Activated CD8-positive, alpha-beta memory T cell treated with anti-CD3 and anti-CD28 coated beads, Interleukin-2, amount 50 U/mL, for 1 hour (primary cell): ENCODE data around the gene SLX9.
"Not testable (repeated sequence)": the region's sequence is repeated elsewhere in the genome, so short reads cannot be mapped to it uniquely, and the experiment has no call there.

Experiments
- DNase-seq: peaks from one replicate; pipeline ENCODE4 v3.0.0-alpha.2; 2020; ENCODE audit errors: extremely low read depth

SLX9 gene

GRCh38 chr21:44916965-44917364 is 22.9 kb upstream of the SLX9 start:
- no peak for DNase-seq

- no peak for DNase-seq
Measured at GRCh38 chr21:44917446-44918106, 22.3 kb upstream of the SLX9 start.

- DNase-seq = no peak
Measured at GRCh38 chr21:44918107-44918470, 21.7 kb upstream of the SLX9 start.

DNA sequence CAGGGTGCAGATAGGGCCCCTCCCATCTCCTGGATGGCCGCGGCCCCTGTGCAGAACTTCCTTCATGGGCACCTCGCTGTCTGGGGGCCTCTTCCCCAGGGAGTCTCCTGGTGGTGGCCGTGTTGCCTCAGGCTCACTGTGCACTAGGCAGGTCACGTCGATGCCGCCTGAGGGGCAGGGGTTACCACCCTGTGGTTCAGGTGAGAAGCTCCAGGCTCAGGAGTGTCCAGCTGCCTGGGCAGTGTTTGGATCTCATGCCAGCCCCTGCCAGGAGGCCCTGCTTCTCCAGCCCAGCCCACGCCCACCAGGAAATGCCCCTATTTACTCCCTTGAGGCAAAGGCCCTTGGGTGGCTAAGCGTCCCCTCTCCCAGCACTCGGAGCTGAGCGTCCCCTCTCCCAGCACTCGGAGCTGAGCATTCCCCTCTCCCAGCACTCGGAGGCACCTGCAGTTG is 21.2 kb upstream of the SLX9 start:
- no peak for DNase-seq

DNA sequence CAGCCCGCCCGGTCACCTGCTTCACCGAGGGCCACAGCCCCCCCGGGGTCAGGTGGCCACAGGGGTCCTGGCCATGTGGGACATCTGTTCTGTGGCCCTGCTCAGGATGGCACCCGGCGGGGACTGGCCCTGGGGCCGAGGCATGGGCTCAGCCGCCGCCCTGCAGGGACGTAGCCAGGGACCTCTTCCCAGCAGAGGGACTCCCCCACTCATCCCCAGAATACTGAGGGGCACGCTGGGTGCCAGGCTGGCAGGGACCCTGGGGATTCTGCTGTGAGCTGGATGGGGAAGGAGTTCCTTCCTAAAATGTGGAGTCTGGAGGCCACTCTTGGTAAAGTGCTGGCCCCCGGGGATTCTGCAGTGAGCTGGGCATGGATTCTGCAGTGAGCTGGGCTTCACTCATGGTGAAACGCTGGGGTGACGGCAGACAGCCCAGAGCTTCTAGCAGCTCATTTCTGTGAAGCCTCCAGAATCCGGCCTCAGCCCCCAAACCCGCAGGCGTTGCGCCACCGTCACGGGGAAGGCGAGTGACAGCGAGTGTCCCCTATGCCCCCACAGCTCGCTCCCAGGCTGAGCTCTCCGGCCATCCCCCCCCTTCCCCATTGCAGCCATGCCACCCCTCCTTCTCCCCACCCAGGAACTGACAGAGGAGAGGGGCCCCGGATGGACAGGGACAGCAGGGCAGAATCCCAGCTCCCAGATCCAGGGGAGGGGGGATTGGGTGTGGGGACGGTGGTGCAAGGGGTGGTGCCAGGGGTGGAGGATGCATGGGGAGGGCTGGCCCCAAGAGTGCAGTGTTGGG is 20.5 kb upstream of the SLX9 start:
- DNase-seq = no peak

GRCh38 chr21:44919913-44920693 is 19.7 kb upstream of the SLX9 start:
- no peak for DNase-seq

- DNase-seq = no peak
Measured at GRCh38 chr21:44920694-44921604, 18.9 kb upstream of the SLX9 start, which contains the start of gene ITGB2. Gene ITGB2 (minus strand): TSS chr21:44920899. CDS start chr21:44910782, 10,117 bp downstream.

DNA sequence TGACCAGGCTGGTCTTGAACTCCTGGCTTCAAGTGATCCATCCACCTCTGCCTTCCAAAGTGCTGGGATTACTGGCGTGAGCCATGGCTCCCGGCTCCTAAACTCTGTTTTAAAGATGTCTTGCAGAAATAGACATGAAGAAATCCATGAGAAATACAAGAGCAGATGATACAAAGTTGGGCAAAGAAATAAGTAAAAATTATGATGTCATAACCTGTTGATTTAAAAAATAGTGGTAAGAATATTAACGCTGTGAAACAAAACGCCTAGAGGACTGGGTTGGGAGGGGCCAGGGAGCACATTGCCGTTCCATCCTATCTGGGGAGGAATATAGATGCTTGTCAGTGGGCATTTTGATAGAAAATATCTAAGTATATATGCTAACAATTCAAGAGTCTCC is 17.9 kb upstream of the SLX9 start:
- DNase-seq = no peak

DNA sequence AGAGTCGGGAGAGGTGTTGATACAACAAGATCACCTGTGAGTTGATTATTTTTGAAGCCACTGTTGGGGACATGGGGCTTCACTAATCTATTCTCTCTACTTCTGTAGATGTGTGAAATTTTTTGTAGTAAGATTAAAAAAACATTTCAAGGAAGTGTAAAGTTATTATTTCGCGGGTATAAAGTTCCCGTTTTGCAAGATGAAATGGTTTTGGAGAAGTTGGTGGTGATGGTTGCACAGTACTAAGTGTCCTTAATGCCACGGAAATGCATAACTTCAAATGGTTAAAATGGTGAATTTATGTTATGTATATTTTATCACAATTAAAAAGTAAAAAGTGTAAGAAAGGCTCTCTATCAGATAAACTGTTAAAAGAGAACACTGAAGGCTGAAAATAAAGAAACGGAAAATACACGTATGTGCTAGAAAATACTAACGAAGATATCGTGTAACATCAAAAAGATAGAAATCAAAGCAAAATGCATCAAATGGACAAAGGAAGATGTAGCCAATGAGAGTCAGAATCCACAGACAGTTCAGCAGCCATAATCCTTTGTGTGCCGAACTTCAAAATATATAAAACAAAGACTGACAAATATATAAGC is 16.2 kb upstream of the SLX9 start:
- no peak for DNase-seq

DNA sequence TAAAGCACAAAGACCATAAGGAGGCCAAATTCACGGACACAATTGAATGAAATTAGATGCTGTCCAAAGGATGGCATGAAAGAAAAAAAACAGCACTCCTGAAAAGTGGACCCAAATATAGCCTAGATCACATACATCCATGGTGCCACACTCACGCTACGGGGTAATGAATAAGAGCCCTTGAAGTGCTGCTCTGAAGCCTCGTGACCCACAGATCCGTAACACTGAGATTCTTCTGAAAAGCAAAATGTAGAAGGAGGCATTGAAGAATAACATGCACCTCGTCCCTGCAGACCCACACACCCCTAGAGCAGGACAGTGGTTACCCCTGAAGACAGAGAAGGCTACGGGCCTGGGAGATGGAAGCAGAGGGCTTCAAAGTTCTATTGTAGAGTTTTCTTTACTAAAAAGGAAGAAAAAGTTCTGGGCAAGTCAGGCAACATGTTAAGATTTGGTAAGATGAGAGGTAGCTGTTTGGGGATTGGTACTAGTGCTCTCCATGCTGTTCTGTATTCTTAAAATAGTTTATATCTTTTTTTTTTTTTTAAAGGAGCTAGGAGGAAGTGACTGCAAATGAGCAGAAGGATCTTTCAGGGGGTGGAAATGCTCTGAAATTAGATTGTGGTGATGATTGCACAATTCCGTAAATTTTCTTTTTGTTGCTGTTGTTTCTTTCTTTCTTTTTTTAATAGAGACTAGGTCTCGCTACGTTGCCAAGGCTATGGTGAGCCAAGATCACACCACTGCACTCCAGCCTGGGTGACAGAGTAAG is 15.0 kb upstream of the SLX9 start:
- no peak for DNase-seq

DNA sequence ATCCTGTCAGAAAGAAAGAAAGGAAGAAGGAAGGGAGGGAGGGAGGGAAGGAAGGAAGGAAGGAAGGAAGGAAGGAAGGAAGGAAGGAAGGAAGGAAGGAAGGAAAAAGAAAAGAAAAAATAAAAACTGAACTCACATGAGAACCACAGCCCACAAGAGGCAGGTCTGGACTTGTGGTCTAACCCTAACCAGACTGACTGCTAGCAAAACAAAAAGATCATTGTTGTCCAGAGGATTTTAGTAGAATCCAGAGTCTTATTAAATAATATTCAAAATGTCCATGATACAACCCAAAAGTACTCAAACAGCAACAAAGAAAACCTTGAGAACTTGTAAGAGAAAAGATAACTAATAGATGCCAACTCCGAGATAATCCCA is 14.5 kb upstream of the SLX9 start:
- no peak for DNase-seq

DNA sequence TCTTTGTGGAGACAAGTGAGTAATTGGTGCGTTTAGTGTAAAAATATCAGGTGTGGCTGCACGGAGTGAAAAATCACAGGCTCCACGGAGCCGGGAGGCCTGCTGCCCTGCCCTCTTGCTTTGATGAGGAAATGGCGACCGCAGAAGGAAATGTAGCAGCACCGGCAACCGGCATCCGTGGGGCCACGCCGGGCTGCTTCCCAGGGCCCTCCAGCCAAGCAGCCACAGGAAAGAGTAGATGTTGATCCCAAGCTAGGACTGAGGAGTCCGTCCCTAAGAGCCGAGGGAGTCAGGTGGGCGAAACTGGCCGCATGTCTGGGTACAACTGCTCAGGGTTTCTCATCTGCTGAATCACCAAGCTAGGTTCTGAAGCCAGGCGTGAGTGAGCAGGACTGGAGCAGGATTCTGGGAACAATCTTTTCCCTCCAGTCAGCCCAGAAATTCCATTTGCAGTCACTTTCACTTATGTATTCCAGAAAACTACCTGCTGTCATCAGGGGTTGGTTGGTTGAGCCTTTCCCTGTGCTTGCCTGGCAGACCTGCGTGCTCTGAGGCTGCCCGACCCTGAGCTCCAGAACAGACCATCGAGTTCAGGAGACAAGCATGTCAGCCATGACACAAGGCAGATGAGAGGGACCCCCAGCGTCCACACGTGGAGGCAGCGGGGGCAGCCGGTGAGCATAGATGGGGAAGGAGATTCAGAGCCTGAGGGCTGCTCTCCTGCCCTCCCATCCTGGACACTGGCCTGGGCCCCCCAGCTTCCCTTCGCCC is 13.3 kb upstream of the SLX9 start:
- no peak for DNase-seq

GRCh38 chr21:44927259-44927586 is 12.6 kb upstream of the SLX9 start:
- no peak for DNase-seq

GRCh38 chr21:44927587-44928461 is 12.0 kb upstream of the SLX9 start:
- DNase-seq = peak; percentile 80

- not testable (repeated sequence) for DNase-seq
Measured at GRCh38 chr21:44928500-44929241, 11.2 kb upstream of the SLX9 start.

DNA sequence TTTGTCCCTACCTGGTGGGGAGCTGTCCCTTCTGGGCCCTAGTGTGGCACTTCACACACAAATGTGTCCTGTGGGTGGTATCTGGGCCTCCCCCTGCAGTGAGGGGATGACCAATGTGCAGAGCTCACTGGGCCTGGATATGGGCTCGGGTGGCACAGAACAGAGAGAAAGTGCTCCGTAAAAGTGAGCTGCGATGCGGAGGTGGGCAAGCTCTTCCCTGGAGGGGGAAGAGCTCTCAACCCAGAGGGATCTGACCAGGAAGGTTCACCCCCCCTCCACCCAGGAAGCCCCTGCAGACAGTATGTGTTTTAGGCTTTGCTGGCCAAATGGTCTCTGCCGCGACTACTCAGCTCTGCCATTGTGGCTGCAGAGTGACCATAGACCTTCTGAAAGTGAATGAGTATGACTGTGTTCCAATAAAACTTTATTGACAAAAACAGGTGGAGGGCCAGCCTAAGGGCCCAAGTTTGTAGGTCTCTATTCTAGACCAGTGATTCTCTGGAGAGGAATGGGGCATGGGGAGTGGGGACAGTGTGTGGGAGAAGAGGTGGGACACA is 10.5 kb upstream of the SLX9 start:
- no peak for DNase-seq

DNA sequence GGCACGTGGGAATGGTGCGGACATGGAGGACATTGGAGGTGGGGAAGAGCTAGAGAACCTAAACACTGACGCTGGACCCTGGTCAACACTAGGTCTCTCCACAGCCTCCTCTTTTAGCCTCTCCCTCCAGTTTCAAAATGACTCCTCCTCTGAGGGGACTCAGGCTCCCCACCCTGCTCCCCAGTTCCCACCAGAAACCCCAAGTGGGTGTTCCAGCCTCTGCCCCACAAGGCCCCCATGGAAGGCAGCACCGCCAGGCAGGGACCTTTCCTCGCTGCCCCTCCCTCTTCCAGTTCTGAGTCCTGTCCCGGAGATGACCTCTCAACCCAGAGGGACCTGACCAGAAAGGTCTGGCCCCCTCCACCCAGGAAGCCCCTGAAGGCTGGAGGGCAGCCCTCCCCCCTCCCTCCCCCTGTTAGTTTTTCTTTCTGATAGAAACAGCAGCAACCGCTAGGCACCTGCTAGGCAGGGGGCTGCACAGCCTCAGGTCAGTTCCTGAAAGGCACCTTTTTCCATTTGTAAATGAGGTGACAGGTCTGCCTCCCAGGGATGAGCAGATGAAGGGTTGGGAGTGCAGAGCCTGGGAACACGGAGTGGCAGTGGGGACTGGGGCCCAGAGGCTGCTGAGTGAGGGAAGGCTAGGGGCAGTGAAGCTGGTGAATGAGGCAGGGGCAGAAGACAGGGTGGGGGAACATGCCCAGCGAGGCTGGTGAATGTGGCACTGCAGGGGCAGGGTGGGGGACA is 9.9 kb upstream of the SLX9 start:
- DNase-seq = no peak
